Measurements from ENCODE around the gene MAPK11.

- TF ChIP-seq POLR2AphosphoS5 (IDR thresholded peaks at IDR 0.05; ENCODE audit: low read depth, low read length) (no peak), TAF1 (IDR thresholded peaks at IDR 0.05; ENCODE audit: borderline replicate concordance, insufficient read depth, low read length) (no peak), REST (IDR thresholded peaks at IDR 0.05; ENCODE audit: insufficient read depth in 1 of 2, low read depth in 2 of 2, low read length in 2 of 2) (no peak), SIN3A (IDR thresholded peaks at IDR 0.05; ENCODE audit: borderline replicate concordance, insufficient read depth, low read length) (no peak)
These were observed 41.8 kb downstream of the MAPK11 start for GRCh38 chr22:50228366-50228765.

Data from PFSK-1 (cell line).